Gastroesophageal sphincter (tissue), 4 donors: Measurements from ENCODE around the gene SLC26A4. TPM values are rescaled to one million over a fixed set of nuclear protein-coding genes. Genes with fewer than 3 reads are reported as not detected.

ENCODE experiments used
- ATAC-seq: fragments of 150-250 bp; one replicate; pipeline ENCODE4 v1.9.1; 2016; ENCODE audit warnings: mild to moderate bottlenecking, moderate library complexity
- H3K27ac ChIP-seq, 4 donors: fragments of 200-600 bp; sonication (generic) in 3 of 4; 1 replicate in 3 of 4; 2 replicates in 1 of 4; pipeline ENCODE4 v1.5.1; 2016 to 2019
- H3K27me3 ChIP-seq: fragments of 200-600 bp; sonication (generic); one replicate; pipeline ENCODE4 v1.5.1; 2019
- H3K36me3 ChIP-seq, 2 donors: fragments of 200-600 bp; sonication (generic); one replicate each; pipeline ENCODE4 v1.5.1; 2019; ENCODE audit warnings: control low read depth in 1 of 2
- H3K4me1 ChIP-seq, 3 donors: fragments of 200-600 bp; sonication (generic); 1 replicate in 2 of 3; 2 replicates in 1 of 3; pipeline ENCODE4 v1.5.1; 2016 to 2019; ENCODE audit warnings: control low read depth in 2 of 3
- H3K4me3 ChIP-seq, 2 donors: fragments of 200-600 bp; sonication (generic); one replicate each; pipeline ENCODE4 v1.5.1; 2019; ENCODE audit warnings: mild to moderate bottlenecking in 1 of 2, moderate library complexity in 1 of 2
- H3K9me3 ChIP-seq, 3 donors: fragments of 200-600 bp; sonication (generic); one replicate each; pipeline ENCODE4 v1.5.1; 2017 to 2019; ENCODE audit warnings: control low read depth in 2 of 3
- EP300 ChIP-seq: sonication (generic); formaldehyde crosslinking; IDR thresholded peaks from one replicate; pipeline ENCODE4 v1.6.1; 2017; ENCODE audit warnings: antibody characterized with exemption, mild to moderate bottlenecking
- POLR2A ChIP-seq, 2 donors: fragments of 450-650 bp; IDR thresholded peaks; one replicate each; pipeline ENCODE4 v1.6.1; 2017; ENCODE audit warnings: antibody characterized with exemption in 2 of 2, mild to moderate bottlenecking in 2 of 2, moderate library complexity in 1 of 2
- POLR2AphosphoS5 ChIP-seq: sonication (generic); formaldehyde crosslinking; IDR thresholded peaks from one replicate; pipeline ENCODE4 v1.6.1; 2017; ENCODE audit warnings: antibody characterized with exemption
- WGBS, 2 donors: methylation state at CpG; one replicate each; pipeline ENCODE4 v1.1.5; 2018; ENCODE audit warnings: low coverage in 1 of 2; 5-methylcytosine and 5-hydroxymethylcytosine counted together
- total RNA-seq, 4 donors: library from RNA; depleted of rRNA; stranded (reverse); fragments of >200 nt; gene quantifications; one replicate each; pipeline ENCODE4 v1.1.0, GENCODE V29; 2016
- TF ChIP-seq, protein P1 (sequence below), 4 experiments: fragments of 200-600 bp in 2 of 4; fragments of 450-650 bp in 2 of 4; sonication (generic) in 1 of 4; IDR thresholded peaks; one replicate each; pipeline ENCODE4 v1.5.1; 2017 to 2019; ENCODE audit warnings: antibody characterized with exemption in 4 of 4, mild to moderate bottlenecking in 2 of 4, moderate library complexity in 2 of 4

Gene SLC26A4
- total RNA-seq, 4 donors from 2014 or later, result 0.42 to 6.1 (median 1.4) TPM

GRCh38 chr7:107663196-107663595, 2.6 kb downstream of the SLC26A4 start:
- TF ChIP-seq POLR2A (IDR thresholded peaks at IDR 0.05) (no peak), POLR2AphosphoS5 (no peak), EP300 (no peak)
- TF ChIP-seq, protein P1, sequence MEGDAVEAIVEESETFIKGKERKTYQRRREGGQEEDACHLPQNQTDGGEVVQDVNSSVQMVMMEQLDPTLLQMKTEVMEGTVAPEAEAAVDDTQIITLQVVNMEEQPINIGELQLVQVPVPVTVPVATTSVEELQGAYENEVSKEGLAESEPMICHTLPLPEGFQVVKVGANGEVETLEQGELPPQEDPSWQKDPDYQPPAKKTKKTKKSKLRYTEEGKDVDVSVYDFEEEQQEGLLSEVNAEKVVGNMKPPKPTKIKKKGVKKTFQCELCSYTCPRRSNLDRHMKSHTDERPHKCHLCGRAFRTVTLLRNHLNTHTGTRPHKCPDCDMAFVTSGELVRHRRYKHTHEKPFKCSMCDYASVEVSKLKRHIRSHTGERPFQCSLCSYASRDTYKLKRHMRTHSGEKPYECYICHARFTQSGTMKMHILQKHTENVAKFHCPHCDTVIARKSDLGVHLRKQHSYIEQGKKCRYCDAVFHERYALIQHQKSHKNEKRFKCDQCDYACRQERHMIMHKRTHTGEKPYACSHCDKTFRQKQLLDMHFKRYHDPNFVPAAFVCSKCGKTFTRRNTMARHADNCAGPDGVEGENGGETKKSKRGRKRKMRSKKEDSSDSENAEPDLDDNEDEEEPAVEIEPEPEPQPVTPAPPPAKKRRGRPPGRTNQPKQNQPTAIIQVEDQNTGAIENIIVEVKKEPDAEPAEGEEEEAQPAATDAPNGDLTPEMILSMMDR (IDR thresholded peaks at IDR 0.05), result no peak

DNA sequence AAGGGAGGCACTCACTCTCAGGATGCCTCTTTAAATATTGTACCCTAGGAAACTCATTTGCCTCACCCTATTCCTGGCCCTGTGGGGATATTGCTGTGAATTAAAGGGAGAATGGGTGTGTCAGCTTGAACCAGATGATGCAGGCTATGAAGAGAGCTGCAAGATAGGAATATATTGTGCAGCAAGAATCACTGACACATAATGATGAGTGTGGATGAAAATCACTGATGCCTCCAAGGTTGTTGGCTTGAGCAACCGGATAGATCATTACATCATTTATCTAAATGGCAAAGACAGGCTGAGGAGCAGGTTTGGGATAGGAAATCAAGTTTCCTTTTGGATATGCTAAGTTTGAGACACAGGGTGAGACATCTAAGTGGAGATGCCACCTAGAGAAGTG, 6.2 kb downstream of the SLC26A4 start:
- Histone ChIP-seq H3K27me3 (peaks cover 36% of the 10 kb centered on the region), H3K4me3 (no peak overlapping the region), H3K4me1 (peaks cover 0 to 4% (median 0%) of the 10 kb centered on the region in 3 donors), H3K27ac (no peak overlapping the region), H3K9me3 (no peaks in the 10 kb centered on the region), H3K36me3 (no peaks in the 10 kb centered on the region)
- ATAC-seq, result no peak
- WGBS, 2 donors, result 75 to 92% methylated on average over 1 of the region's 1 CpG
- no peak for TF ChIP-seq POLR2A (IDR thresholded peaks at IDR 0.05)
- TF ChIP-seq POLR2AphosphoS5, result no peak
- TF ChIP-seq, protein P1 (IDR thresholded peaks at IDR 0.05), result no peak
- no peak for TF ChIP-seq EP300

More at GRCh38 chr7:107663196-107663595, 2.6 kb downstream of the SLC26A4 start:
- H3K4me3 ChIP-seq, result no peak overlapping the region
- H3K27ac ChIP-seq, result no peak overlapping the region
- H3K36me3 ChIP-seq, result no peaks in the 10 kb centered on the region
- no peak for ATAC-seq
- peaks cover 0 to 20% (median 11%) of the 10 kb centered on the region in 3 donors for H3K4me1 ChIP-seq
- WGBS, 2 donors, result 86% methylated on average over 3 of the region's 4 CpGs; no CpG with 5 or more reads in 1 of the 2 donors
- no peaks in the 10 kb centered on the region for H3K9me3 ChIP-seq
- H3K27me3 ChIP-seq, result peaks cover 61% of the 10 kb centered on the region

- no peaks in the 10 kb centered on the region for H3K9me3 ChIP-seq
- H3K4me1 ChIP-seq, result no peaks in the 10 kb centered on the region
- H3K36me3 ChIP-seq, result no peaks in the 10 kb centered on the region
- ATAC-seq, result no peak
- peaks cover 30% of the 10 kb centered on the region for H3K27me3 ChIP-seq
- TF ChIP-seq, protein P1 (IDR thresholded peaks at IDR 0.05), result no peak
- TF ChIP-seq POLR2AphosphoS5 (no peak), POLR2A (IDR thresholded peaks at IDR 0.05) (no peak), EP300 (no peak)
- WGBS, 2 donors, result 79 to 80% methylated on average over 2 to 3 of the region's 3 CpGs
- H3K27ac ChIP-seq, result no peak overlapping the region
- no peak overlapping the region for H3K4me3 ChIP-seq
Measured at GRCh38 chr7:107667341-107667740, 6.7 kb downstream of the SLC26A4 start.

DNA sequence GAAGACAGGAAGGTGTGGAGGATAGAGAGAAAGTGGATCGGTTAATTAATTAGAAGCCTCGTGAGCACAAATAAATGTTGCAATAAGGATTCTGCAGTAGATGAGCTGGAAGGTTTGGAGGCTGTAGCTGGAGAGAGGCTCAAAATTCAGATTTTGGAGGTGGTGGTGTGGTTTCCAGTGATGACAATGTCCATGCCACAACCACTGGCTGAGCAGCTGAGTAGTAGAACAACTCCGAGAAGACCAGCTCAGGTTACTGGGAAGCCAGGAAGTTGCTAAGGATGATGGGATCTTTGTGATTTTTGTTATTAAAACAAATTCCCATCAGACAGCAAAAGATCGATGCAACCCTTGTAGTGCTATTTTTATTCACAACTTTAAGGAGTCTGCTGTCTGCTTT, 7.7 kb downstream of the SLC26A4 start:
- no peak for TF ChIP-seq EP300
- TF ChIP-seq, protein P1 (IDR thresholded peaks at IDR 0.05), result no peak
- TF ChIP-seq POLR2AphosphoS5, result no peak
- no peak for TF ChIP-seq POLR2A (IDR thresholded peaks at IDR 0.05)
- H3K27ac ChIP-seq, result no peak overlapping the region
- no peak overlapping the region for H3K4me3 ChIP-seq
- H3K27me3 ChIP-seq, result peaks cover 22% of the 10 kb centered on the region
- no peaks in the 10 kb centered on the region for H3K9me3 ChIP-seq
- 76 to 83% methylated on average over 4 of the region's 4 CpGs for WGBS, 2 donors
- no peak for ATAC-seq
- H3K4me1 ChIP-seq, result no peaks in the 10 kb centered on the region
- no peaks in the 10 kb centered on the region for H3K36me3 ChIP-seq

DNA sequence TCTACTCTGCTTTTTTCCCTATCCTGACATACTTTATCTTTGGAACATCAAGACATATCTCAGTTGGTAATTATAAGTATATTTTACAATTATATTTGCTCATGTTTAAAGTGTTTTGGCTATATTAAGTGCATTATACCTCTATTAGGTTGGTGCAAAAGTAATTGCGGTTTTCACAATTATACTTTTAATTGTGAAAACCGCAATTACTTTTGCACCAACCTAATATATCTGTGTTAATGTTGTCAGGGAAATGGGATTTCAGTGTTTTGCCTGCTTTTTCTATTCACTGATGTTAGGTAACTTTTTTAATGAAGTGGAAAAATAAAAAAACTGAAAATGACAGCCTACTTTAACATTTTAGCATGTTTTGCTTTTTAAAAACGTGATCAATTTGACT, 11.6 kb downstream of the SLC26A4 start:
- ATAC-seq, result no peak
- TF ChIP-seq, protein P1 (IDR thresholded peaks at IDR 0.05), result no peak
- no peak for TF ChIP-seq POLR2AphosphoS5
- TF ChIP-seq POLR2A (IDR thresholded peaks at IDR 0.05), result no peak
- no peak for TF ChIP-seq EP300
- no peaks in the 10 kb centered on the region for H3K4me1 ChIP-seq
- no peak overlapping the region for H3K4me3 ChIP-seq
- 82 to 86% methylated on average over 3 of the region's 3 CpGs for WGBS, 2 donors
- H3K27me3 ChIP-seq, result no peaks in the 10 kb centered on the region
- H3K27ac ChIP-seq, result no peak overlapping the region
- no peaks in the 10 kb centered on the region for H3K9me3 ChIP-seq
- H3K36me3 ChIP-seq, result no peaks in the 10 kb centered on the region
